Measurements from ENCODE around the gene KANSL1.

GRCh38 chr17:46106966-46107644 lies 86.1 kb downstream of the KANSL1 start:
- TF ChIP-seq CTCF (IDR thresholded peaks at IDR 0.05) (no peak), POLR2AphosphoS5 (IDR thresholded peaks at IDR 0.05) (no peak), POLR2A (IDR thresholded peaks at IDR 0.05) (no peak)
